Endothelial cell of umbilical vein (primary cell): ENCODE results near the gene FAM83D. TPM values are rescaled to one million over a fixed set of nuclear protein-coding genes. Genes with fewer than 3 reads are reported as not detected.

Experiments
- BruUV-seq: library from RNA; stranded (reverse); fragments of 400-500 nt; replicated peaks from 2 replicates; lab custom pipeline; 2021; lab: Mats Ljungman, UMichigan
- CTCF ChIA-PET: fragments of 300-600, 350-600 bp; sonication (Branson Sonifier 250); formaldehyde crosslinking; loops from one replicate; lab custom pipeline; 2021; ENCODE audit warnings: antibody characterized with exemption, inconsistent platforms; lab: Charles Lee
- POLR2A ChIA-PET: fragments of 300-600, 350-600 bp; sonication (Branson Sonifier 250); formaldehyde crosslinking; loops from one replicate; lab custom pipeline; 2021; ENCODE audit warnings: antibody characterized with exemption, inconsistent platforms; lab: Charles Lee
- DNase-seq: peaks from one replicate; pipeline ENCODE4 v3.0.0-alpha.2; 2011; ENCODE audit warnings: low read depth, low spot score
- FAIRE-seq: peaks from 2 replicates; lab custom pipeline; 2011; peaks lifted over from hg19 to GRCh38; lab: Jason Lieb, UNC
- H2AFZ ChIP-seq: 2 replicates; pipeline ENCODE4 v1.6.0; 2012; ENCODE audit warnings: low read depth, low read length, control low read depth, inconsistent platforms
- H3K27ac ChIP-seq: 2 replicates; pipeline ENCODE4 v1.5.1; 2011; ENCODE audit warnings: low read depth, mild to moderate bottlenecking, control low read depth, low read length, moderate library complexity; ENCODE audit not compliant: insufficient read depth
- H3K27me3 ChIP-seq, 2 experiments: 2 replicates each; pipeline versions ENCODE4 v1.6.0 to v1.6.1; 2011; ENCODE audit warnings: low read length in 2 of 2, mixed read lengths in 1 of 2; ENCODE audit not compliant: control insufficient read depth in 2 of 2, insufficient read depth in 2 of 2
- H3K36me3 ChIP-seq, 2 experiments: 2 replicates in 1 of 2; 3 replicates in 1 of 2; pipeline ENCODE4 v1.5.1; 2011; ENCODE audit warnings: low read length in 2 of 2, mild to moderate bottlenecking in 1 of 2, moderate library complexity in 1 of 2; ENCODE audit not compliant: control insufficient read depth in 2 of 2, insufficient read depth in 2 of 2; ENCODE audit errors: extremely low read depth in 1 of 2
- H3K4me1 ChIP-seq: 3 replicates; pipeline ENCODE4 v1.5.1; 2011; ENCODE audit warnings: mild to moderate bottlenecking, low read length; ENCODE audit not compliant: control insufficient read depth, insufficient read depth; ENCODE audit errors: extremely low read depth
- H3K4me2 ChIP-seq: 2 replicates; pipeline ENCODE4 v1.6.1; 2011; ENCODE audit warnings: low read length, control low read depth, mixed read lengths; ENCODE audit not compliant: insufficient read depth
- H3K4me3 ChIP-seq, 3 experiments: fragments of 200-600 bp in 1 of 3; sonication (generic), shearing (Covaris generic) in 1 of 3; replicated peaks in 1 of 3; 2 replicates each; pipeline ENCODE4 v1.5.1; 2011 to 2016; ENCODE audit warnings: control low read depth in 3 of 3, low read length in 3 of 3, mild to moderate bottlenecking in 2 of 3, inconsistent platforms in 1 of 3, low read depth in 1 of 3, moderate library complexity in 1 of 3; ENCODE audit not compliant: insufficient read depth in 1 of 3
- H3K79me2 ChIP-seq: 2 replicates; pipeline ENCODE4 v1.6.0; 2012; ENCODE audit warnings: low read length, inconsistent platforms; ENCODE audit not compliant: control insufficient read depth, insufficient read depth
- H3K9ac ChIP-seq: replicated peaks from 2 replicates; pipeline ENCODE3; 2011; ENCODE audit warnings: low read length, control low read depth; ENCODE audit not compliant: insufficient read depth; ENCODE audit errors: extremely low read depth
- H3K9me1 ChIP-seq: replicated peaks from 3 replicates; pipeline ENCODE4 v1.6.0; 2011; ENCODE audit warnings: mild to moderate bottlenecking, low read length; ENCODE audit not compliant: control insufficient read depth, insufficient read depth; ENCODE audit errors: extremely low read depth
- H3K9me3 ChIP-seq: replicated peaks from 2 replicates; pipeline ENCODE4 v1.5.1; 2012; ENCODE audit warnings: low read length, inconsistent platforms; ENCODE audit not compliant: control insufficient read depth, insufficient read depth
- H4K20me1 ChIP-seq: replicated peaks from 2 replicates; pipeline ENCODE3; 2011; ENCODE audit warnings: mild to moderate bottlenecking, low read length; ENCODE audit not compliant: control insufficient read depth, insufficient read depth; ENCODE audit errors: extremely low read depth
- CTCF ChIP-seq, 2 donors: IDR thresholded peaks; 1 replicate in 1 of 2; 2 replicates in 1 of 2; pipeline ENCODE4 v1.5.1; 2011; ENCODE audit warnings: low read length in 2 of 2, mild to moderate bottlenecking in 2 of 2, moderate library complexity in 2 of 2, control low read depth in 1 of 2, inconsistent platforms in 1 of 2, low read depth in 1 of 2; ENCODE audit not compliant: insufficient read depth in 1 of 2; ENCODE audit errors: extremely low read depth in 1 of 2
- EZH2 ChIP-seq: IDR thresholded peaks from 2 replicates; pipeline ENCODE4 v1.6.1; 2012; ENCODE audit warnings: borderline replicate concordance, low read depth, mild to moderate bottlenecking, moderate library complexity, low read length, inconsistent platforms; ENCODE audit not compliant: severe bottlenecking
- FOS ChIP-seq: IDR thresholded peaks from 2 replicates; pipeline ENCODE4 v1.6.1; 2011; ENCODE audit warnings: mild to moderate bottlenecking, low read length, moderate library complexity, borderline replicate concordance; ENCODE audit not compliant: insufficient read depth
- GATA2 ChIP-seq: IDR thresholded peaks from 2 replicates; pipeline ENCODE4 v1.7.0; 2011; ENCODE audit warnings: low read depth, mild to moderate bottlenecking, moderate library complexity, mixed read lengths, low read length; ENCODE audit not compliant: insufficient read length, insufficient read depth
- JUN ChIP-seq: IDR thresholded peaks from 2 replicates; pipeline ENCODE4 v1.6.1; 2011; ENCODE audit warnings: borderline replicate concordance, low read depth; ENCODE audit not compliant: insufficient read length, insufficient read depth
- MAX ChIP-seq: IDR thresholded peaks from 2 replicates; pipeline ENCODE4 v1.6.1; 2011; ENCODE audit not compliant: insufficient read depth, insufficient read length
- MYC ChIP-seq: IDR thresholded peaks from one replicate; pipeline ENCODE4 v1.6.1; 2011; ENCODE audit warnings: mild to moderate bottlenecking, low read depth, low read length
- POLR2A ChIP-seq: IDR thresholded peaks from 2 replicates; pipeline ENCODE4 v1.6.1; 2012; ENCODE audit warnings: low read depth, mild to moderate bottlenecking, control low read depth, low read length
- POLR2AphosphoS5 ChIP-seq: IDR thresholded peaks from 2 replicates; pipeline ENCODE4 v1.6.1; 2012; ENCODE audit warnings: low read depth, mild to moderate bottlenecking, control low read depth, low read length, moderate library complexity; ENCODE audit not compliant: insufficient read depth
- dilution Hi-C: fragments of 300-500 bp; cut with MboI; formaldehyde crosslinking; loops from one replicate; pipeline ENCODE4 v1.15.0; 2019; ENCODE audit warnings: low sequenced_read_pairs; ENCODE audit not compliant: extremely low pct_ligation_motif_present
- intact Hi-C: fragments of 100-400 bp; cut with micrococcal nuclease; formaldehyde crosslinking; loops from one replicate; pipeline ENCODE4 v1.10.0; 2022
- polyA plus RNA-seq, 4 experiments: library from polyadenylated mRNA; depleted of rRNA in 3 of 4; stranded (reverse) in 3 of 4; unstranded in 1 of 4; fragments of >200 nt; gene quantifications; 2 replicates each; pipeline versions ENCODE4 v1.2.1 to v1.2.3, GENCODE V29; 2011 to 2012; ENCODE audit warnings: missing spikeins in 1 of 4
- total RNA-seq: library from RNA; stranded (reverse); gene quantifications from 2 replicates; pipeline ENCODE4 v1.2.3, GENCODE V29; 2021

Gene FAM83D
- total and polyA plus RNA-seq, 2 donors (not counting 3 experiments of a cell fraction or from before 2014, with no cell fraction given), result 41.0 to 46.0 TPM

- H3K27ac ChIP-seq, result no peak overlapping the region
- CTCF ChIA-PET, result interaction anchor here (0.9 kb wide), 1 partner anchor 14 kb away, joined by 3 read pairs; no protein-coding TSS in a partner anchor
- no peak overlapping the region for H3K4me3 ChIP-seq
- no peaks in the 10 kb centered on the region for H3K4me1 ChIP-seq
- no peak overlapping the region for H3K9ac ChIP-seq
- POLR2A ChIA-PET, result no interaction called here
- no TSS peak for BruUV-seq
- H3K36me3 ChIP-seq, result peaks cover 17 to 36% of the 10 kb centered on the region in 2 experiments
- no peak for TF ChIP-seq POLR2AphosphoS5
- H2AFZ ChIP-seq, result no peak overlapping the region
- no peaks in the 10 kb centered on the region for H3K27me3 ChIP-seq
- DNase-seq (no peak), FAIRE-seq (no peak)
- no peaks in the 10 kb centered on the region for H3K9me1 ChIP-seq
- intact Hi-C loops (no loop called here), dilution Hi-C loops (no loop called here)
- H4K20me1 ChIP-seq, result no peaks in the 10 kb centered on the region
- no peak overlapping the region for H3K4me2 ChIP-seq
- no peaks in the 10 kb centered on the region for H3K9me3 ChIP-seq
- H3K79me2 ChIP-seq, result peaks cover 50% of the 10 kb centered on the region
Observed at GRCh38 chr20:38947931-38948362, 21.7 kb downstream of the FAM83D start.

- CTCF ChIA-PET, result interaction anchor here (0.9 kb wide), 1 partner anchor 12 kb away, joined by 3 read pairs; the partner anchor contains the start of gene DHX35
- peaks cover 17 to 32% of the 10 kb centered on the region in 2 experiments for H3K36me3 ChIP-seq
- H4K20me1 ChIP-seq, result no peaks in the 10 kb centered on the region
- dilution Hi-C loops (no loop called here), intact Hi-C loops (no loop called here)
- H3K9me1 ChIP-seq, result no peaks in the 10 kb centered on the region
- H3K4me3 ChIP-seq, result no peak overlapping the region
- no peaks in the 10 kb centered on the region for H3K27me3 ChIP-seq
- POLR2A ChIA-PET, result no interaction called here
- no peak overlapping the region for H3K9ac ChIP-seq
- no TSS peak for BruUV-seq
- DNase-seq, result no peak
- H3K9me3 ChIP-seq, result no peaks in the 10 kb centered on the region
- no peak overlapping the region for H3K4me2 ChIP-seq
- peaks cover 34% of the 10 kb centered on the region for H3K79me2 ChIP-seq
- H3K27ac ChIP-seq, result no peak overlapping the region
- H2AFZ ChIP-seq, result no peak overlapping the region
- FAIRE-seq, result no peak
- no peak for TF ChIP-seq MYC
- TF ChIP-seq POLR2A, result no peak
- no peak for TF ChIP-seq MAX
- TF ChIP-seq POLR2AphosphoS5, result no peak
- TF ChIP-seq GATA2, result no peak
- no peak for TF ChIP-seq EZH2
- no peak for TF ChIP-seq CTCF (IDR thresholded peaks at IDR 0.05; ENCODE audit: extremely low read depth in 1 of 2, insufficient read depth in 1 of 2, low read depth in 1 of 2, low read length in 2 of 2)
- no peak for TF ChIP-seq FOS
- TF ChIP-seq JUN, result no peak
- H3K4me1 ChIP-seq, result no peaks in the 10 kb centered on the region
Observed at GRCh38 chr20:38950254-38950653, 24.0 kb downstream of the FAM83D start.
